ENCODE results near the gene ABCG1.

Gene ABCG1

DNA sequence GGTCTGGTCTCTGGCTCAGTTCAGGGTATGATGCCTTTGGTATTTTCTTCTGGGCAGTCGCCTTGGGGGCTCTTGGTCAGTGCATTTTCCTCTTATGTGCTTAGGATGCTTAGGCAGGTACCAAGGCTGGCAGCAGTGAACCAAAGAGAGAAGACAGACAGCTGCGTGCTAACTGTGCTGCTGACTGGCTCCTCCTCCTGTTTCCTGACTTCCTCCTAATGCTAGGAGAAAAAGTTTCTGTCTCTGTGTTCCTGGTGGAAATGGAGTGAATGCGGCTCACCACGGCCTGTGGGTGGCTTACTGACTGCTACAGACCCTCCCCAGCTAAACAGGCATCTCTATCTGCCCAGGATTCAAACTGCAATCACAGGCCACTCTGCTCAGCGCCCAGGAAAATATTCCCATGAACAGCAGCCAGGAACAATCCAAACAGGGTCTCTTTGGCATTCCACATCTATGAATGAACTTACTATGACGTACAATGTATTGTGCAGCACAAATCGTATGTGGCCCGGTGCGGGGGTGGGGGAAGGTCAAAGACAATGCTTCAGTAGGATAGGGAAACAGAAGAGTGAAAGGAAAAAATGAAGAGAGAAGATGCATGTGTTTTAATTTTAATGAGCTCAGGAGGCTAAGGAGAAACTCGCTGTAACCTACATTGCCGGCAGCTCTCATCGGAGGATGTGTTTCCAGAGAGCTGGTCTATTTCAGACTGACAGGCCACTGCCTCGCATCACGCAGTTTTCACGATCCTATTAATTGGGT lies 2.8 kb downstream of the ABCG1 start:
- in situ Hi-C loops (cut with HindIII; ENCODE audit: low sequenced_read_pairs) = no loop called here
- no peak for TF ChIP-seq CTCF (IDR thresholded peaks at IDR 0.05; ENCODE audit: low read depth, low read length)

DNA sequence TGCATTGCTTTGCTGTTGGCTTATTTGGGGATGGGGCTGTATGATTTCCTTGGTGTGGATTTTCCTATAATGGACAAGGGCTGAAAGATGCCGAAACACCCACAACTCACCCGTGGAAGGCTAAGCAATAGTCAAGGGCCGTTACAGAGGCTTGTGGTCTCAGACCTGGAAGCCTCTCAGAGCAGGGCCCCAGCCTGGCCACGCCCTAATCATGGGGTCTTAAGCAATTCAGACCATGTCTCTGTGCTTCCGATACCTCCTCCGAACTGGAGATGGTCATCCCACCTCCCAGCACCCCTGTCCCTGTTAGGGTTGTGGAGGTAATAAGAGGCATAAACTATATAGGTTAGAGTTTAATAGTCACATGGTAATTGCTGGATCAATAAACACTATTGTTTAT lies 3.4 kb downstream of the ABCG1 start:
- no peak for TF ChIP-seq CTCF (IDR thresholded peaks at IDR 0.05; ENCODE audit: low read depth, low read length)
- in situ Hi-C loops (cut with HindIII; ENCODE audit: low sequenced_read_pairs) = no loop called here
- no peak overlapping the region for H3K4me3 ChIP-seq (ENCODE audit: low read depth, low read length)
- DNase-seq (ENCODE audit: low read depth, low spot score) = no peak

More for the DNA sequence above, 2.8 kb downstream of the ABCG1 start:
- peak; percentile 27 for DNase-seq (ENCODE audit: low read depth, low spot score)
- no peak overlapping the region for H3K4me3 ChIP-seq (ENCODE audit: low read depth, low read length)

- no peak for DNase-seq (ENCODE audit: low read depth, low spot score)
- TF ChIP-seq CTCF (IDR thresholded peaks at IDR 0.05; ENCODE audit: low read depth, low read length) = no peak
- in situ Hi-C loops (cut with HindIII; ENCODE audit: low sequenced_read_pairs) = no loop called here
- H3K4me3 ChIP-seq (ENCODE audit: low read depth, low read length) = no peak overlapping the region
Observed at GRCh38 chr21:42222821-42223390, 4.0 kb downstream of the ABCG1 start.

DNA sequence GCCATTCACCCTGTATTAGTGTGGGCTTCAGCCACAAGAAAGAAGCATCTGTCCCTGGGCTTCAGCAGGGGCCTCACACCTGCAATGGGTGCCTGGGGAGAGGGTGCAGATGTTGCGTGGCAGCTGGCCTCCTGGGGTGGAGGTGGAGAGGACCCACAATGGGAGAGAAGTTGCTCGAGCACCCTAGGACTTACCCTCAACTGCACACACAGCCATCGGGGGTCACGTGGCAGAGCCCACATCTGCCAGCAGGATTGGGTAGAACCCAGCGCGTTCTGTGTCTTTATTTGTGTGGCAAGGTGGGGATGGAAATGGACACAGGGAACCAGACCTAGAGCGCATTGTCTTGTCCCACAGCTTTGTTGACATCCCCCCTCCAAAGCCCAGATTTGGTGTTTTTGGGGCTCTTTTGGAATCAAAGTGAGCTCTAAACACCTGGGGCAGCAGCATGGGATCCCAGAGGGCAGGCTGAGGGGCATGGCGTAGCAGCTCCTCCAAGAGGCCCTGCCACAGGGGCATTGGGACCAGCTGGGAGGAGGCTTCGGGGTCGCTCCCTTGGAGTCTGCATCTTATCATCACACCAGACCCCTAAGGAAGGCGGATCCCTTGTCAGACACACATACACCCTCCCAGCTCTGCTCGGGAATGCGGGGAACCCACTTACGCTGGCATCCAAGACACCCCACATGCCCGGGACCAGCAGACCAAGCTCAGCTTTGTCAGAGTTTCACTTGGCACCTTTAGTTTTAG lies 5.1 kb downstream of the ABCG1 start:
- DNase-seq (ENCODE audit: low read depth, low spot score) = no peak

GRCh38 chr21:42225042-42225441 lies 6.1 kb downstream of the ABCG1 start:
- in situ Hi-C loops (cut with HindIII; ENCODE audit: low sequenced_read_pairs) = no loop called here
- DNase-seq (ENCODE audit: low read depth, low spot score) = no peak
- TF ChIP-seq CTCF (IDR thresholded peaks at IDR 0.05; ENCODE audit: low read depth, low read length) = no peak
- no peak overlapping the region for H3K4me3 ChIP-seq (ENCODE audit: low read depth, low read length)

More for the DNA sequence above, 5.1 kb downstream of the ABCG1 start:
- no peak overlapping the region for H3K4me3 ChIP-seq (ENCODE audit: low read depth, low read length)
- in situ Hi-C loops (cut with HindIII; ENCODE audit: low sequenced_read_pairs) = no loop called here
- TF ChIP-seq CTCF (IDR thresholded peaks at IDR 0.05; ENCODE audit: low read depth, low read length) = no peak

- no peak for TF ChIP-seq CTCF (IDR thresholded peaks at IDR 0.05; ENCODE audit: low read depth, low read length)
- no peak overlapping the region for H3K4me3 ChIP-seq (ENCODE audit: low read depth, low read length)
- in situ Hi-C loops (cut with HindIII; ENCODE audit: low sequenced_read_pairs) = no loop called here
- DNase-seq (ENCODE audit: low read depth, low spot score) = no peak
Observed at GRCh38 chr21:42225571-42226155, 6.7 kb downstream of the ABCG1 start.
